Activated naive CD4-positive, alpha-beta T cell treated with anti-CD3 and anti-CD28 coated beads, Interleukin-2, amount 10 ng/mL, durations not matched to agents 5 hours and 36 hours (primary cell): ENCODE results near the gene EDC4. TPM values are rescaled to one million over a fixed set of nuclear protein-coding genes. Genes with fewer than 3 reads are reported as not detected.

Experiments used
- total RNA-seq, 2 experiments: library from RNA; stranded (reverse); gene quantifications; one replicate each; pipeline ENCODE4 v1.2.3, GENCODE V29; 2021

Gene EDC4, protein sequence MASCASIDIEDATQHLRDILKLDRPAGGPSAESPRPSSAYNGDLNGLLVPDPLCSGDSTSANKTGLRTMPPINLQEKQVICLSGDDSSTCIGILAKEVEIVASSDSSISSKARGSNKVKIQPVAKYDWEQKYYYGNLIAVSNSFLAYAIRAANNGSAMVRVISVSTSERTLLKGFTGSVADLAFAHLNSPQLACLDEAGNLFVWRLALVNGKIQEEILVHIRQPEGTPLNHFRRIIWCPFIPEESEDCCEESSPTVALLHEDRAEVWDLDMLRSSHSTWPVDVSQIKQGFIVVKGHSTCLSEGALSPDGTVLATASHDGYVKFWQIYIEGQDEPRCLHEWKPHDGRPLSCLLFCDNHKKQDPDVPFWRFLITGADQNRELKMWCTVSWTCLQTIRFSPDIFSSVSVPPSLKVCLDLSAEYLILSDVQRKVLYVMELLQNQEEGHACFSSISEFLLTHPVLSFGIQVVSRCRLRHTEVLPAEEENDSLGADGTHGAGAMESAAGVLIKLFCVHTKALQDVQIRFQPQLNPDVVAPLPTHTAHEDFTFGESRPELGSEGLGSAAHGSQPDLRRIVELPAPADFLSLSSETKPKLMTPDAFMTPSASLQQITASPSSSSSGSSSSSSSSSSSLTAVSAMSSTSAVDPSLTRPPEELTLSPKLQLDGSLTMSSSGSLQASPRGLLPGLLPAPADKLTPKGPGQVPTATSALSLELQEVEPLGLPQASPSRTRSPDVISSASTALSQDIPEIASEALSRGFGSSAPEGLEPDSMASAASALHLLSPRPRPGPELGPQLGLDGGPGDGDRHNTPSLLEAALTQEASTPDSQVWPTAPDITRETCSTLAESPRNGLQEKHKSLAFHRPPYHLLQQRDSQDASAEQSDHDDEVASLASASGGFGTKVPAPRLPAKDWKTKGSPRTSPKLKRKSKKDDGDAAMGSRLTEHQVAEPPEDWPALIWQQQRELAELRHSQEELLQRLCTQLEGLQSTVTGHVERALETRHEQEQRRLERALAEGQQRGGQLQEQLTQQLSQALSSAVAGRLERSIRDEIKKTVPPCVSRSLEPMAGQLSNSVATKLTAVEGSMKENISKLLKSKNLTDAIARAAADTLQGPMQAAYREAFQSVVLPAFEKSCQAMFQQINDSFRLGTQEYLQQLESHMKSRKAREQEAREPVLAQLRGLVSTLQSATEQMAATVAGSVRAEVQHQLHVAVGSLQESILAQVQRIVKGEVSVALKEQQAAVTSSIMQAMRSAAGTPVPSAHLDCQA (N-terminal part only)
- 100 to 1,000 TPM in 1 of 2 experiments, 10 to 100 TPM in 1; 95.0 to 104 TPM for total RNA-seq

DNA sequence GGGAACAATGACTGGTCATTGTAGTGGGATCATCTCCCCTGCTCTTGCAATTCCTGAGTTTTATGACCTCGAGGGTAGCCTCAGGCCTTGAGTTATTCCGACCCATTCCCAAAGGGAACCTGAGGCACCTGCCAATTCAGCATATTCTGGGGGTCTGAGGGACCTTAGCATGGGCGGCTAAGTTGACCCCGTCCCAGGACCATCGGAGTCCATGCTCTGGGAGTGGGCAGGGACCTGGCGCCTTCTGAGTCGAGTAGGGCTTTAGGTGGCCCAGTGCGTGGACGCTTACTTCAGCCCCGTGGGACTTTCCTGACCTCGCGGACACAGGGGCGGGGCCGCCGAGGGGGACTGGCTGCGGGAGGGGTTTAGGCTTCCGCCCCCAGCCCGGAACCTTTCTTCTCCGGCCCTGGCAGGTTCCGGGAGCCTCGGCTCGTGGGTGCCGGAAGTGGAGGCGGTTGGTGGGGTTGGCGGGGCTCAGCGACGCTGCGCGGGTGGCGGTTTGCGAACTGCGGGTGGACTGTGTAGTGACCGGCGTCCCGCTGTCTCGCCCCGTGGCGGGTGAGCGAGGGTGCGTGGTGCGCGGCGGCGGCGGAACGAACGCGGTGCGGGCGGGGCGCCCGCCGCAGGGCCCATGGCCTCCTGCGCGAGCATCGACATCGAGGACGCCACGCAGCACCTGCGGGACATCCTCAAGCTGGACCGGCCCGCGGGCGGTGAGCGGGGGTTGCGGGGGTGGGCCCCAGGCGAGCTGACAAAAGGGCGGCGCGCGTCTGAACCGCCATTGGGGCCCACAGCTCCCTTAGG lies at the start of gene EDC4:
TSS of gene EDC4 (plus strand) at position 422 of the 804 bp plus-strand sequence. CDS start at position 632, 210 bp downstream.

DNA sequence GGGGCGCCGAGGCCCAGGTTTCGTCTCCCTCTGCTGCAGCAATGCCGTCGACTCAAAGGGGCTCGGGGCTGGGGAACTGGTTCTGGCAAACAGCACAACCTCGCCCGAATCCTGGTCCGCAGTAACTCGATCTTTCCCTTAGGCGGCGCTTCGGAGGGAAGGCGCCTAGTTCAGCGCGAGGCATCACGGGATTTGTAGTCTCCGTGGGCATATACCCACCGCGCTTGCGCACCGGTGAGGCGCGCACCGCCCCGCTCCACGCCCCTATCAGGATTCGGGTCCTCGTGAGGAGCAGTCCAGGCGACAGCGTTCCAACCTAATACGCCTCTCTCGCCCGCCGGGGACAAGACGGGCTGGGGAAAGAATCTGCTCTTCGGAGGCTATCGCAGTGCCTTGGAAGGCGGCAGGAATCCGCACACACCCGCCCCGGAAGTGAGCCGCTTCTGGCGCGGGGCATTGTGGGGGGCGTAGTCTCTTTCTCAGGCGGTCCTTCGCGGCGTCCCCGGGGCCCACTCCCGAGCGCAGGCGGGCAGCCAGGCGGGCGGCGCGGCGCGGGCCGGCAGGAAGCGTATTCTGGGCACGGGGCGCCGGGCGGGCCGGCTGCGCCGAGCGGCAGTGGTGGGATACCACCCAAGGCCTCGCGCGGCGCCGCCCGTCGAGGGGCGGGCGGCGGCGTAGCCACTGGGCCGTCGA lies 30.9 kb upstream of the EDC4 start, which contains the start of gene THAP11:
TSS of gene THAP11 (plus strand) at position 505 of the 693 bp plus-strand sequence. CDS start 235 bp downstream, outside the sequence.

DNA sequence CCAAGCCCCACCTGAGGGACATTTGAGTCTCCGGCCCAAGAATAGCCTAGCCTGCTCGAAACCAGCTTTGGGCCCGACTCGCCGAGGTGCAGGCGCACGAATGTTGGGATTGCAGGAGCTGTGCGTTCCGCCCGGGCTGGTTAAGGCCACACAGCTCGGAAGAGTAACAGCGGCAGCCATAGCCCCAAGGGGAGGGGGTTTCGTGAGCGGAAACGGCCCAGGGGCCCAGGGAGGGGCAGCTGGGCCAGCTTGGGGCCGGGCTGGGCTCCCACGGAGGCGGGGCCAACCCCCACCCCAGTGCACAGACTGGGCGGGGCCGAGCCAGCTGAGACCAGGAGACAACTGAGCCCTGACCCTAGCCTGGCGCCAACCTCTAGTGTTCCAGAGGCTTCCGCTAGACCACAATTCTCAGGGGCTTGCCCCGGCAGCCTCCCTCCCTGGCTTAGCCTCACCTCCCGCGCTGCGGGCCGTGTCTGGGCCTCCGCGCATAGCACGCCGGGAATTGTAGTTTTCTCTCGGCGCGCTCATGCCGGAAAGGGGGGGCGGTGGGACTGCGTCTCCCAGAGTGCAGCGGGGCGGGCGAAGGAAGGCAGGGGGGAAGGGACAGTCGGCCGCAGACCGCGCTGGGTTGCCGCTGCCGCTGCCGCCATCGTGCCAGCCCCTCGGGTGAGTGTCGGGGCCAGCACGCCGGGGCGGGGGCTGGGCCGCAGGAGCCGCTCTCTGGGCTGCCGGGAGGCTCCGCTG lies 26.4 kb upstream of the EDC4 start, which contains the start of gene NUTF2:
TSS of gene NUTF2 (plus strand) at position 614 of the 744 bp plus-strand sequence. CDS start 18,198 bp downstream, outside the sequence.

DNA sequence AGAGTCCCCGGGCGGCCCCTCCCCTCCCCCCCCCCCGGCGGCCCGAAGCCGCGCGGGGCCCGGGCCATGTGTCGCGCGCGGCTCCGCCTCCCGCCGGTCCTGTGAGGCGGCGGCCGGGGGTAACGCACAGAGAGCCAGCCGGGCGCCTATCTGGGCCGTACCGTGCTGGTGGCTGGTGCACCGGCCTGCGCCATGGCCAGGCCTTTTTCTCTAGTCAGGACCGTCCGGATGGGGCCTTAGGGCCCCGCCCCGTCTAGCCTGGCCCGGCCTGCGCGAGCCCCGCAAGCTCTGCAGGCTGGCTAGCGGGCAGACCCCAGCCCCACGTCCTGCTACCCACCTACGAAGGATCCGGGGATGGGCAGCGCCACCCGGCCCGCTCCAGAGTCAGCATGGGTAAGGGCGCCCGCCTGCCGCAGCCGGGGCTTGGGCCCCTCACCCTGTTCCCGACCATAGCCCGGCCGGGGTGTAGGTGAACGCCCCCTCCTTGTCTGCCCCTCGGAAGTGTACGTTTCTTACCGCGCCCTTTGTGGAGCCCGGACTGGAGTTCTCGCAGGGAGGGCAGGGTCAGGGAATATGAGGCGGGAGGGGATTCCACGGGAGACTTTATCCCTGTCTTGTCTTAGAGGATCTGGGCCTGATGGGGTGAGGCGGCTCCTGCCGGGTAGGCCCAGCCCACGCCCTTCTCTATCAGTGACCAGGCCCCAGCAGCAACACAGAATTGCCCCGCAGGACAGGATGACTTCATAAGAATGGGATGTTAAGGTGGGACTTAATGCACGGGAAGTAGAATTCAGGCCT lies 25.6 kb upstream of the EDC4 start, which contains the start of gene CENPT:
TSS of gene CENPT (minus strand) at position 630 of the 798 bp plus-strand sequence. CDS start 13,834 bp downstream, outside the sequence.

DNA sequence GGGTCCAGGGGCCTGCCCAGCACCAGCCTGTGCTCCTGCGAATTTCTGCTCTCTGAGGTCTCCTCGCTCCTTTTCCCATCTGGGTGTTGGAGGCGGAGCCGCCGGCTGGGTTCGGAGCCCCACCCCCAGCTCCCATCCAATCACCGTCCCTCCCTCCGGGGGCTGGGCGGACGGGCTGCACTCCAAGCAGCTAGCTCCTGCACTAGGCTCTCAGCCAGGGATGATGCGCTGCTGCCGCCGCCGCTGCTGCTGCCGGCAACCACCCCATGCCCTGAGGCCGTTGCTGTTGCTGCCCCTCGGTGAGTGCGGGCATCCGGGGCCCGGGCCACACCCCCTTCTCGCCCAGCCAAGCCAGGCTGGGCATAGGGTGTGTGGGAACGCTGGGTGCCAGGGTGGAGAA lies 11.8 kb downstream of the EDC4 start, which contains the start of gene NRN1L:
TSS of gene NRN1L (plus strand) at position 202 of the 400 bp plus-strand sequence. CDS start at position 221, 19 bp downstream.

DNA sequence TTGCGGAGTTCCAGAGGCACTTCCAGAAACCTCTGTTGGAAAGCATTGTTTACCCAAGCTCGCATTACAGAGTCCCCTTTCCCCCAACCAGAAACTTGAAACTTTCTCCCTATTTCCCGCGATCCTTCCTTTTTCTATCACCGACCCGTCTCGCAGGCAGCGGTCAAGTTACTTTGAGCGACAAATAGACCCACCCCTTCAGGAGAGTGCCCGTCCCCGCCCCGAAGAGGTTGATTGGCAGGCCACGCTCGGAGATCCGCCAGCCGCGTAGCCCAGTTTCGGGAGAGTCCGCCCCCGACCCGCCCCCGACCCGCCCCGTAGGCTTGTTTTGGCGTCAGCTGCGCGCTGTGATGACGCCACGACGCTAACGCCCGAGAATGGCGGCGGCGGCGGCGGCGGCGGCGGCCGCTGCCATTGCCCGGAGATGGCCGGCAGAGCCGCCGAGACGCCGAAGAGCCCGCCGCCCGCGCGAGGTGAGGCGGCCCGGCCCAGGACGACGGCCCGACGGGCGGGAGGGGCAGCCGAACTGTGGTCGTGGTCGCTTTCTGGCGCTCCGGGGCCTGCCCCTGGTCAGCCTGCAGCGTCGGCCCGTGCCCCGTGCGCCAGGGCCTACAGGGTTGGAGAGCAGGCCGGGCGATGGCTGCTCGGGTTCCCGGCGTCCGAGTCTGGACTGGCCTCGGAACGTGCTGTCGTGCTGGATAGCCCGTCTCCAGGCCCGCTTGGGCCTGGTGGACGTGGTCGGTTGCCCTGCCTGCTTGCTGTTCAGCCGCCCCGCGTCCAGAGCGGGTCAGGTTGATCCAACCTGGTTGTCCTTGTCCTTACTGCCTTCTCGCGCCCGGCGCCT lies 20.3 kb downstream of the EDC4 start, which contains the start of gene PSKH1:
TSS of gene PSKH1 (plus strand) at position 356 of the 844 bp plus-strand sequence. CDS start 15,496 bp downstream, outside the sequence.

Other genes starting within 250 kb of the EDC4 start
- 100 to 1,000 TPM; 179 to 189 TPM for gene CARMIL2, start 227.9 kb upstream of the EDC4 start, total RNA-seq
- 10 to 100 TPM; 34.5 TPM for gene ACD, start 212.8 kb upstream of the EDC4 start, total RNA-seq
- 10 to 100 TPM; 12.0 to 12.8 TPM for gene PARD6A, start 212.1 kb upstream of the EDC4 start, total RNA-seq
- 1 to 10 TPM; 6.8 to 8.4 TPM for gene ENKD1, start 206.3 kb upstream of the EDC4 start, total RNA-seq
- 1 to 10 TPM; 4.8 to 6.1 TPM for gene C16orf86, start 206.2 kb upstream of the EDC4 start, total RNA-seq
- 10 to 100 TPM; 14.3 to 14.8 TPM for gene GFOD2, start 153.7 kb upstream of the EDC4 start, total RNA-seq
- 10 to 100 TPM; 24.3 to 28.0 TPM for gene RANBP10, start 66.5 kb upstream of the EDC4 start, total RNA-seq
- under 1 TPM; 0.35 to 0.51 TPM for gene TSNAXIP1, start 66.2 kb upstream of the EDC4 start, total RNA-seq
- 10 to 100 TPM; 42.1 to 42.6 TPM for gene THAP11, start 30.7 kb upstream of the EDC4 start, total RNA-seq
- 100 to 1,000 TPM in 1 of 2 experiments, 10 to 100 TPM in 1; 99.1 to 101 TPM for gene NUTF2, start 26.1 kb upstream of the EDC4 start, total RNA-seq
- gene CENPT, start 25.4 kb upstream of the EDC4 start, total RNA-seq, result 10 to 100 TPM; 55.1 to 62.1 TPM
- 1 to 10 TPM; 1.3 to 2.0 TPM for gene NRN1L, start 11.8 kb downstream of the EDC4 start, total RNA-seq
- 10 to 100 TPM; 19.8 to 22.2 TPM for gene PSKH1, start 20.2 kb downstream of the EDC4 start, total RNA-seq
- gene CTRL, start 58.8 kb downstream of the EDC4 start, total RNA-seq, result 1 to 10 TPM; 5.5 to 6.1 TPM
- 100 to 1,000 TPM; 247 to 259 TPM for gene PSMB10, start 63.8 kb downstream of the EDC4 start, total RNA-seq
- 10 to 100 TPM; 14.6 to 15.1 TPM for gene LCAT, start 71.1 kb downstream of the EDC4 start, total RNA-seq
- 10 to 100 TPM; 31.3 to 32.2 TPM for gene SLC12A4, start 95.6 kb downstream of the EDC4 start, total RNA-seq
- gene DPEP3, start 107.4 kb downstream of the EDC4 start, total RNA-seq, result under 1 TPM in 1 of 2 experiments, not detected in 1; 0.14 TPM
- 10 to 100 TPM; 12.0 to 12.9 TPM for gene DPEP2, start 126.4 kb downstream of the EDC4 start, total RNA-seq
- not detected for gene DPEP2NB, start 142.9 kb downstream of the EDC4 start, total RNA-seq
- 10 to 100 TPM; 14.6 to 16.3 TPM for gene DDX28, start 150.2 kb downstream of the EDC4 start, total RNA-seq
- gene DUS2, start 150.2 kb downstream of the EDC4 start, total RNA-seq, result 10 to 100 TPM; 18.9 to 20.8 TPM
- 100 to 1,000 TPM; 116 to 117 TPM for gene NFATC3, start 212.3 kb downstream of the EDC4 start, total RNA-seq